CD14-positive monocyte (primary cell): ENCODE data around the gene MYZAP. TPM values are rescaled to one million over a fixed set of nuclear protein-coding genes. Genes with fewer than 3 reads are reported as not detected.

Experiments used
- DNase-seq, 3 donors: peaks; one replicate each; pipeline ENCODE4 v3.0.0-alpha.2; 2011 to 2022
- H2AFZ ChIP-seq: 2 replicates; pipeline ENCODE4 v1.6.0; 2012; ENCODE audit warnings: mild to moderate bottlenecking, low read depth, low read length, inconsistent platforms; ENCODE audit not compliant: insufficient read depth, poor library complexity, severe bottlenecking
- H3K27ac ChIP-seq, 2 donors: 1 replicate in 1 of 2; 2 replicates in 1 of 2; pipeline ENCODE4 v1.5.1; 2012 to 2013; ENCODE audit warnings: low read length in 2 of 2, control low read depth in 1 of 2, inconsistent platforms in 1 of 2, low read depth in 1 of 2, mild to moderate bottlenecking in 1 of 2
- H3K27me3 ChIP-seq, 2 donors: one replicate each; pipeline versions ENCODE4 v1.6.0 to v1.6.1; 2011 to 2013; ENCODE audit warnings: low read length in 2 of 2; ENCODE audit not compliant: control insufficient read depth in 2 of 2, insufficient read depth in 2 of 2
- H3K36me3 ChIP-seq, 2 donors: replicated peaks in 1 of 2; 1 replicate in 1 of 2; 2 replicates in 1 of 2; pipeline versions ENCODE4 v1.5.1 to v1.6.1; 2012 to 2013; ENCODE audit warnings: low read length in 2 of 2, control low read depth in 1 of 2, inconsistent platforms in 1 of 2, mild to moderate bottlenecking in 1 of 2; ENCODE audit not compliant: insufficient read depth in 2 of 2, control insufficient read depth in 1 of 2
- H3K4me1 ChIP-seq, 2 donors: 1 replicate in 1 of 2; 2 replicates in 1 of 2; pipeline versions ENCODE4 v1.5.1 to v1.6.1; 2012 to 2013; ENCODE audit warnings: low read length in 2 of 2, control low read depth in 1 of 2, inconsistent platforms in 1 of 2, mild to moderate bottlenecking in 1 of 2, moderate library complexity in 1 of 2; ENCODE audit not compliant: insufficient read depth in 2 of 2, control insufficient read depth in 1 of 2
- H3K4me2 ChIP-seq: replicated peaks from 2 replicates; pipeline ENCODE3; 2012; ENCODE audit warnings: low read length, moderate library complexity, mild to moderate bottlenecking; ENCODE audit not compliant: poor library complexity, severe bottlenecking; ENCODE audit errors: extremely low read depth
- H3K4me3 ChIP-seq, 3 experiments: fragments of 200-600 bp in 1 of 3; sonication (generic) in 1 of 3; replicated peaks in 1 of 3; 1 replicate in 2 of 3; 2 replicates in 1 of 3; pipeline ENCODE4 v1.5.1; 2011 to 2013; ENCODE audit warnings: low read length in 3 of 3, mild to moderate bottlenecking in 3 of 3, control low read depth in 2 of 3, low read depth in 2 of 3, inconsistent platforms in 1 of 3, moderate library complexity in 1 of 3
- H3K79me2 ChIP-seq: 2 replicates; pipeline ENCODE4 v1.6.0; 2012; ENCODE audit warnings: mild to moderate bottlenecking, control low read depth, inconsistent platforms, low read length, moderate library complexity; ENCODE audit not compliant: insufficient read depth
- H3K9ac ChIP-seq: 2 replicates; pipeline ENCODE4 v1.6.0; 2017; ENCODE audit warnings: low read length, mild to moderate bottlenecking; ENCODE audit not compliant: insufficient read depth, poor library complexity, severe bottlenecking
- H3K9me3 ChIP-seq, 2 donors: replicated peaks in 1 of 2; 1 replicate in 1 of 2; 2 replicates in 1 of 2; pipeline versions ENCODE4 v1.5.1 to v1.6.1; 2012 to 2013; ENCODE audit warnings: low read length in 2 of 2, control low read depth in 1 of 2; ENCODE audit not compliant: control insufficient read depth in 1 of 2, insufficient read depth in 1 of 2
- H4K20me1 ChIP-seq: 2 replicates; pipeline ENCODE4 v1.6.0; 2012; ENCODE audit warnings: mild to moderate bottlenecking, low read length, control low read depth, moderate library complexity; ENCODE audit not compliant: insufficient read depth
- H3K27ac Mint-ChIP-seq, 7 donors: one replicate each; pipeline ENCODE4 v1.8.0; 2020; ENCODE audit warnings: mild to moderate bottlenecking in 7 of 7, mixed read lengths in 7 of 7, moderate library complexity in 6 of 7, inconsistent platforms in 2 of 7
- H3K27me3 Mint-ChIP-seq, 3 donors: one replicate each; pipeline ENCODE4 v1.8.0; 2021 to 2022; ENCODE audit warnings: low read depth in 3 of 3, mild to moderate bottlenecking in 3 of 3, mixed read lengths in 3 of 3, moderate library complexity in 3 of 3, inconsistent platforms in 1 of 3
- H3K36me3 Mint-ChIP-seq, 2 donors: one replicate each; pipeline ENCODE4 v1.8.0; 2020; ENCODE audit warnings: mixed read lengths in 2 of 2, inconsistent platforms in 1 of 2, mild to moderate bottlenecking in 1 of 2
- H3K4me1 Mint-ChIP-seq: one replicate; pipeline ENCODE4 v1.8.0; 2020; ENCODE audit warnings: mild to moderate bottlenecking, mixed read lengths
- H3K4me3 Mint-ChIP-seq, 2 donors: one replicate each; pipeline ENCODE4 v1.8.0; 2020; ENCODE audit warnings: mild to moderate bottlenecking in 2 of 2, mixed read lengths in 2 of 2, moderate library complexity in 1 of 2
- H3K9me3 Mint-ChIP-seq, 7 donors: one replicate each; pipeline ENCODE4 v1.8.0; 2020 to 2022; ENCODE audit warnings: mixed read lengths in 7 of 7, mild to moderate bottlenecking in 6 of 7, moderate library complexity in 6 of 7, inconsistent platforms in 2 of 7
- CTCF ChIP-seq: fragments of 200-600 bp; IDR thresholded peaks from one replicate; pipeline ENCODE4 v1.8.0; 2022; ENCODE audit warnings: antibody characterized with exemption, mild to moderate bottlenecking
- WGBS: methylation state at CpG from one replicate; pipeline ENCODE4 v1.1.5; 2013; ENCODE audit warnings: missing lambda C conversion rate; ENCODE audit not compliant: insufficient coverage; 5-methylcytosine and 5-hydroxymethylcytosine counted together
- intact Hi-C, 2 donors: fragments of 100-400 bp; cut with micrococcal nuclease; formaldehyde crosslinking; loops; one replicate each; pipeline versions ENCODE4 v1.15.0 to v1.15.1; 2023
- polyA plus RNA-seq, 3 donors: library from polyadenylated mRNA; depleted of rRNA in 1 of 3; unstranded in 2 of 3; stranded (reverse) in 1 of 3; fragments of 300-500 nt in 2 of 3; fragments of >200 nt in 1 of 3; fragmentation: Illumina TruSeq in 2 of 3; gene quantifications; 1 replicate in 2 of 3; 2 replicates in 1 of 3; pipeline ENCODE4 v1.2.3, GENCODE V29; 2012 to 2021

Gene MYZAP
- polyA plus RNA-seq, 3 donors = 0.12 to 0.13 TPM; not detected in 1

GRCh38 chr15:57562196-57562769, 29.4 kb upstream of the MYZAP start:
- Histone ChIP-seq H3K79me2 (no peaks in the 10 kb centered on the region), H3K36me3 (no peaks in the 10 kb centered on the region), H3K9ac (no peak overlapping the region), H3K4me2 (no peak overlapping the region), H3K4me3 (no peak overlapping the region), H2AFZ (no peak overlapping the region), H4K20me1 (no peaks in the 10 kb centered on the region), H3K27me3 (peaks cover 0 to 6% of the 10 kb centered on the region in 2 donors), H3K9me3 (no peaks in the 10 kb centered on the region), H3K4me1 (peaks cover 10 to 15% of the 10 kb centered on the region in 2 donors), H3K27ac (no peak overlapping the region)
- Mint-ChIP-seq H3K9me3 (peaks cover 0 to 2% (median 0%) of the 10 kb centered on the region in 7 donors), H3K36me3 (no peaks in the 10 kb centered on the region), H3K4me1 (peaks cover 32% of the 10 kb centered on the region), H3K27me3 (peaks cover 9 to 27% (median 12%) of the 10 kb centered on the region in 3 donors), H3K27ac (peak overlapping the region in 3 of 7 donors; percentile 41 to 62 (median 55)), H3K4me3 (peak overlapping the region in 1 of 2 donors; percentile 79)
- intact Hi-C loops = no loop called here
- WGBS = 63% methylated on average over 6 of the region's 11 CpGs
- TF ChIP-seq CTCF = no peak
- DNase-seq = no peak

GRCh38 chr15:57563416-57563815, 28.3 kb upstream of the MYZAP start:
- 68% methylated on average over 2 of the region's 6 CpGs for WGBS
- intact Hi-C loops = no loop called here
- Histone ChIP-seq H3K9me3 (no peaks in the 10 kb centered on the region), H3K27ac (no peak overlapping the region), H3K4me1 (peaks cover 10 to 15% of the 10 kb centered on the region in 2 donors), H3K79me2 (no peaks in the 10 kb centered on the region), H3K27me3 (peaks cover 0 to 6% of the 10 kb centered on the region in 2 donors), H3K4me2 (no peak overlapping the region), H4K20me1 (no peaks in the 10 kb centered on the region), H3K4me3 (no peak overlapping the region), H3K9ac (no peak overlapping the region), H3K36me3 (no peaks in the 10 kb centered on the region), H2AFZ (no peak overlapping the region)
- H3K9me3 Mint-ChIP-seq = peaks cover 0 to 5% (median 0%) of the 10 kb centered on the region in 7 donors
- peaks cover 32% of the 10 kb centered on the region for H3K4me1 Mint-ChIP-seq
- DNase-seq = no peak
- peak overlapping the region in 1 of 7 donors; percentile 36 for H3K27ac Mint-ChIP-seq
- H3K36me3 Mint-ChIP-seq = no peaks in the 10 kb centered on the region
- peak overlapping the region in 1 of 2 donors; percentile 13 for H3K4me3 Mint-ChIP-seq
- TF ChIP-seq CTCF = no peak
- peaks cover 11 to 27% (median 12%) of the 10 kb centered on the region in 3 donors for H3K27me3 Mint-ChIP-seq
